ENCODE measurements around the gene ZNF85.
"Not testable (repeated sequence)": the region's sequence is repeated elsewhere in the genome, so short reads cannot be mapped to it uniquely, and the experiment has no call there.

The ZNF85 gene

DNA sequence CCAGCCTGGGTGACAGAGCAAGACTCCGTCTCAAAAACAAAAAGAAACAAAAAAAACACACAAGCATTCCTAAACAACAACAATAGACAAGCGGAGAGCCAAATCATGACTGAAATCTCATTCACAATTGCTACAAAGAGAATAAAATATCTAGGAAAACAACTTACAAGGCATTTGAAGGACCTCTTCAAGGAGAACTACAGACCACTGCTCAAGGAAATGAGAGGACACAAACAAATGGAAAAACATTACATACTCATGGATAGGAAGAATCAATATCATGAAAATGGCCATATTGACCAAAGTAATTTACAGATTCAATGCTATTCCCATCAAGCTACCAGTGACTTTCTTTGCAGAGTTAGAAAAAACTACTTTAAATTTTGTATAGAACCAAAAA lies 69.7 kb downstream of the ZNF85 start:
- H3K9me3 ChIP-seq (replicated peaks in 1 of 2; ENCODE audit: control insufficient read depth in 2 of 2, insufficient read depth in 1 of 2, low read depth in 1 of 2, low read length in 2 of 2); H3K79me1 ChIP-seq (ENCODE audit: low read depth, low read length); H3K4me1 ChIP-seq (ENCODE audit: control insufficient read depth in 2 of 2, insufficient read depth in 1 of 2, low read depth in 1 of 2, low read length in 2 of 2); H3K4me2 ChIP-seq (ENCODE audit: insufficient read depth, low read length, poor library complexity, severe bottlenecking); H2BK15ac ChIP-seq (ENCODE audit: low read length); H3K14ac ChIP-seq (ENCODE audit: low read length); H3K18ac ChIP-seq (ENCODE audit: low read length); H2AFZ ChIP-seq (ENCODE audit: low read length); H3K4me3 ChIP-seq (ENCODE audit: low read length in 2 of 2); H3K23ac ChIP-seq (ENCODE audit: low read depth, low read length, poor library complexity); H2BK5ac ChIP-seq (ENCODE audit: low read length); H3K27me3 ChIP-seq (ENCODE audit: control insufficient read depth in 3 of 3, insufficient read depth in 3 of 3, low read depth in 1 of 3, low read length in 3 of 3); DNase-seq (ENCODE audit: low spot score); H2BK120ac ChIP-seq (ENCODE audit: low read depth, low read length); H2AK5ac ChIP-seq (ENCODE audit: low read depth, low read length); H3K9ac ChIP-seq (ENCODE audit: low read depth, low read length, poor library complexity); H4K8ac ChIP-seq (ENCODE audit: low read depth, low read length); H2BK12ac ChIP-seq (ENCODE audit: low read length); H3K36me3 ChIP-seq (replicated peaks in 1 of 2; ENCODE audit: control insufficient read depth in 2 of 2, insufficient read depth in 2 of 2, low read length in 2 of 2); H3K27ac ChIP-seq (replicated peaks; ENCODE audit: low read length); H4K91ac ChIP-seq (ENCODE audit: low read depth, low read length, poor library complexity); H3K4ac ChIP-seq (ENCODE audit: low read length): not testable (repeated sequence)
- no CpG with 5 or more reads among the region's 2 CpGs for WGBS, 2 donors (ENCODE audit: extremely low coverage in 2 of 2, insufficient read length in 2 of 2, insufficient replicate concordance in 1 of 2)

- H4K8ac ChIP-seq (ENCODE audit: low read depth, low read length), result no peak overlapping the region
- peak overlapping the region; percentile 91 for H2BK5ac ChIP-seq (ENCODE audit: low read length)
- H3K18ac ChIP-seq (ENCODE audit: low read length), result peak overlapping the region; percentile 95
- H3K14ac ChIP-seq (ENCODE audit: low read length), result peak overlapping the region; percentile 89
- H3K4ac ChIP-seq (ENCODE audit: low read length), result peak overlapping the region; percentile 58
- peak; percentile 91 for DNase-seq (ENCODE audit: low spot score)
- peak overlapping the region; percentile 92 for H3K23ac ChIP-seq (ENCODE audit: low read depth, low read length, poor library complexity)
- H4K91ac ChIP-seq (ENCODE audit: low read depth, low read length, poor library complexity), result no peak overlapping the region
- peak overlapping the region; percentile 74 for H3K27ac ChIP-seq (replicated peaks; ENCODE audit: low read length)
- no peaks in the 10 kb centered on the region for H3K36me3 ChIP-seq (replicated peaks in 1 of 2; ENCODE audit: control insufficient read depth in 2 of 2, insufficient read depth in 2 of 2, low read length in 2 of 2)
- no peak overlapping the region for H2BK12ac ChIP-seq (ENCODE audit: low read length)
- no CpG with 5 or more reads among the region's 29 CpGs for WGBS, 2 donors (ENCODE audit: extremely low coverage in 2 of 2, insufficient read length in 2 of 2, insufficient replicate concordance in 1 of 2)
- peak overlapping the region; percentile 95 for H2AFZ ChIP-seq (ENCODE audit: low read length)
- H3K79me1 ChIP-seq (ENCODE audit: low read depth, low read length), result peaks cover 4% of the 10 kb centered on the region
- peak overlapping the region; percentile 84 to 93 for H3K4me3 ChIP-seq (ENCODE audit: low read length in 2 of 2)
- H3K27me3 ChIP-seq (ENCODE audit: control insufficient read depth in 3 of 3, insufficient read depth in 3 of 3, low read depth in 1 of 3, low read length in 3 of 3), result no peaks in the 10 kb centered on the region
- peak overlapping the region; percentile 98 for H3K9ac ChIP-seq (ENCODE audit: low read depth, low read length, poor library complexity)
- peak overlapping the region; percentile 81 for H2AK5ac ChIP-seq (ENCODE audit: low read depth, low read length)
- peaks cover 0 to 5% of the 10 kb centered on the region in 2 donors for H3K4me1 ChIP-seq (ENCODE audit: control insufficient read depth in 2 of 2, insufficient read depth in 1 of 2, low read depth in 1 of 2, low read length in 2 of 2)
- peak overlapping the region; percentile 77 for H3K4me2 ChIP-seq (ENCODE audit: insufficient read depth, low read length, poor library complexity, severe bottlenecking)
- peak overlapping the region; percentile 61 for H2BK120ac ChIP-seq (ENCODE audit: low read depth, low read length)
- H3K9me3 ChIP-seq (replicated peaks in 1 of 2; ENCODE audit: control insufficient read depth in 2 of 2, insufficient read depth in 1 of 2, low read depth in 1 of 2, low read length in 2 of 2), result peaks cover 0 to 5% of the 10 kb centered on the region in 2 donors
- H2BK15ac ChIP-seq (ENCODE audit: low read length), result no peak overlapping the region
Observed at GRCh38 chr19:20999731-21000352, 76.8 kb downstream of the ZNF85 start.
